Fibroblast of lung (primary cell): Measurements from ENCODE around the gene ENG. TPM values are rescaled to one million over a fixed set of nuclear protein-coding genes. Genes with fewer than 3 reads are reported as not detected.

Experiments used
- DNase-seq, 2 donors: peaks; one replicate each; pipeline versions ENCODE4 v3.0.0 to v3.0.0-alpha.2; 2010; ENCODE audit warnings: low read depth in 2 of 2
- H2AFZ ChIP-seq: 2 replicates; pipeline ENCODE4 v1.5.1; 2012; ENCODE audit warnings: low read length, control low read depth, inconsistent platforms
- H3K27ac ChIP-seq: 2 replicates; pipeline ENCODE4 v1.5.1; 2011; ENCODE audit warnings: low read length, control low read depth; ENCODE audit not compliant: insufficient read depth
- H3K27me3 ChIP-seq: 2 replicates; pipeline ENCODE4 v1.5.1; 2011; ENCODE audit warnings: mild to moderate bottlenecking, low read length; ENCODE audit not compliant: control insufficient read depth, insufficient read depth
- H3K36me3 ChIP-seq: 2 replicates; pipeline ENCODE4 v1.5.1; 2011; ENCODE audit warnings: low read length; ENCODE audit not compliant: control insufficient read depth, insufficient read depth
- H3K4me1 ChIP-seq: 2 replicates; pipeline ENCODE4 v1.5.1; 2011; ENCODE audit warnings: low read length; ENCODE audit not compliant: control insufficient read depth, insufficient read depth; ENCODE audit errors: extremely low read depth
- H3K4me2 ChIP-seq: 2 replicates; pipeline ENCODE4 v1.5.1; 2011; ENCODE audit warnings: low read length, control low read depth; ENCODE audit not compliant: insufficient read depth; ENCODE audit errors: extremely low read depth
- H3K4me3 ChIP-seq, 4 experiments: fragments of 200-600 bp in 1 of 4; sonication (generic) in 1 of 4; replicated peaks in 1 of 4; 2 replicates each; pipeline ENCODE4 v1.5.1; 2011 to 2016; ENCODE audit warnings: low read length in 4 of 4, low read depth in 3 of 4, mild to moderate bottlenecking in 3 of 4, control low read depth in 2 of 4, inconsistent platforms in 1 of 4, mixed read lengths in 1 of 4; ENCODE audit not compliant: insufficient read depth in 1 of 4; ENCODE audit errors: control extremely low read depth in 1 of 4
- H3K79me2 ChIP-seq: 2 replicates; pipeline ENCODE4 v1.5.1; 2012; ENCODE audit warnings: mild to moderate bottlenecking, low read length, inconsistent platforms; ENCODE audit not compliant: control insufficient read depth, insufficient read depth
- H3K9ac ChIP-seq: 2 replicates; pipeline ENCODE4 v1.5.1; 2011; ENCODE audit warnings: mild to moderate bottlenecking, low read length, control low read depth; ENCODE audit not compliant: insufficient read depth
- H3K9me3 ChIP-seq: 2 replicates; pipeline ENCODE4 v1.5.1; 2012; ENCODE audit warnings: low read depth, low read length; ENCODE audit not compliant: control insufficient read depth, insufficient read depth
- H4K20me1 ChIP-seq: 2 replicates; pipeline ENCODE4 v1.5.1; 2011; ENCODE audit warnings: low read length; ENCODE audit not compliant: control insufficient read depth, insufficient read depth; ENCODE audit errors: extremely low read depth
- EZH2 ChIP-seq: IDR thresholded peaks from 2 replicates; pipeline ENCODE4 v1.5.1; 2012; ENCODE audit warnings: low read length, control low read depth, mild to moderate bottlenecking; ENCODE audit errors: missing control alignments
- polyA plus RNA-seq, 2 donors: library from polyadenylated mRNA; depleted of rRNA in 1 of 2; stranded (reverse) in 1 of 2; unstranded in 1 of 2; fragments of >200 nt; gene quantifications; 2 replicates each; pipeline ENCODE4 v1.2.1, GENCODE V29; 2011 to 2012; ENCODE audit warnings: missing spikeins in 1 of 2
- total RNA-seq: library from RNA; depleted of rRNA; stranded (reverse); fragments of >200 nt; gene quantifications from 2 replicates; pipeline ENCODE4 v1.2.1, GENCODE V29; 2014
- TF ChIP-seq, protein P1 (sequence below), 2 donors: IDR thresholded peaks in 1 of 2; conservative IDR thresholded peaks in 1 of 2; 1 replicate in 1 of 2; 2 replicates in 1 of 2; pipeline ENCODE4 v1.5.1; 2011 to 2012; ENCODE audit warnings: low read length in 2 of 2, control low read depth in 1 of 2, inconsistent platforms in 1 of 2, low read depth in 1 of 2, mild to moderate bottlenecking in 1 of 2

The ENG gene
- total and polyA plus RNA-seq, 2 donors (not counting 1 experiment from before 2014, with no cell fraction given) = 30.4 to 59.0 TPM

- Histone ChIP-seq H3K9ac (no peak overlapping the region), H3K27me3 (no peaks in the 10 kb centered on the region), H3K36me3 (no peaks in the 10 kb centered on the region), H3K4me1 (peaks cover 9% of the 10 kb centered on the region), H4K20me1 (no peaks in the 10 kb centered on the region), H3K9me3 (no peaks in the 10 kb centered on the region), H2AFZ (no peak overlapping the region), H3K4me3 (no peak overlapping the region), H3K79me2 (no peaks in the 10 kb centered on the region), H3K4me2 (no peak overlapping the region), H3K27ac (no peak overlapping the region)
- no peak for DNase-seq
- TF ChIP-seq EZH2 = no peak
- TF ChIP-seq, protein P1, sequence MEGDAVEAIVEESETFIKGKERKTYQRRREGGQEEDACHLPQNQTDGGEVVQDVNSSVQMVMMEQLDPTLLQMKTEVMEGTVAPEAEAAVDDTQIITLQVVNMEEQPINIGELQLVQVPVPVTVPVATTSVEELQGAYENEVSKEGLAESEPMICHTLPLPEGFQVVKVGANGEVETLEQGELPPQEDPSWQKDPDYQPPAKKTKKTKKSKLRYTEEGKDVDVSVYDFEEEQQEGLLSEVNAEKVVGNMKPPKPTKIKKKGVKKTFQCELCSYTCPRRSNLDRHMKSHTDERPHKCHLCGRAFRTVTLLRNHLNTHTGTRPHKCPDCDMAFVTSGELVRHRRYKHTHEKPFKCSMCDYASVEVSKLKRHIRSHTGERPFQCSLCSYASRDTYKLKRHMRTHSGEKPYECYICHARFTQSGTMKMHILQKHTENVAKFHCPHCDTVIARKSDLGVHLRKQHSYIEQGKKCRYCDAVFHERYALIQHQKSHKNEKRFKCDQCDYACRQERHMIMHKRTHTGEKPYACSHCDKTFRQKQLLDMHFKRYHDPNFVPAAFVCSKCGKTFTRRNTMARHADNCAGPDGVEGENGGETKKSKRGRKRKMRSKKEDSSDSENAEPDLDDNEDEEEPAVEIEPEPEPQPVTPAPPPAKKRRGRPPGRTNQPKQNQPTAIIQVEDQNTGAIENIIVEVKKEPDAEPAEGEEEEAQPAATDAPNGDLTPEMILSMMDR (conservative IDR thresholded peaks at IDR 0.05 in 1 of 2, IDR thresholded peaks at IDR 0.05 in 1 of 2; ENCODE audit: low read depth in 1 of 2, low read length in 2 of 2) = no peak
Measured at GRCh38 chr9:127860779-127861178, 6.3 kb upstream of the ENG start.

GRCh38 chr9:127860260-127860659 lies 5.8 kb upstream of the ENG start:
- no peak overlapping the region for H3K4me2 ChIP-seq
- H3K36me3 ChIP-seq = no peaks in the 10 kb centered on the region
- no peak for TF ChIP-seq EZH2
- TF ChIP-seq, protein P1 (conservative IDR thresholded peaks at IDR 0.05 in 1 of 2, IDR thresholded peaks at IDR 0.05 in 1 of 2; ENCODE audit: low read depth in 1 of 2, low read length in 2 of 2) = no peak
- H3K9ac ChIP-seq = no peak overlapping the region
- no peak for DNase-seq
- H3K27me3 ChIP-seq = no peaks in the 10 kb centered on the region
- no peaks in the 10 kb centered on the region for H3K9me3 ChIP-seq
- H3K27ac ChIP-seq = no peak overlapping the region
- no peak overlapping the region for H2AFZ ChIP-seq
- H3K4me1 ChIP-seq = peaks cover 9% of the 10 kb centered on the region
- no peaks in the 10 kb centered on the region for H4K20me1 ChIP-seq
- no peaks in the 10 kb centered on the region for H3K79me2 ChIP-seq
- no peak overlapping the region for H3K4me3 ChIP-seq

DNA sequence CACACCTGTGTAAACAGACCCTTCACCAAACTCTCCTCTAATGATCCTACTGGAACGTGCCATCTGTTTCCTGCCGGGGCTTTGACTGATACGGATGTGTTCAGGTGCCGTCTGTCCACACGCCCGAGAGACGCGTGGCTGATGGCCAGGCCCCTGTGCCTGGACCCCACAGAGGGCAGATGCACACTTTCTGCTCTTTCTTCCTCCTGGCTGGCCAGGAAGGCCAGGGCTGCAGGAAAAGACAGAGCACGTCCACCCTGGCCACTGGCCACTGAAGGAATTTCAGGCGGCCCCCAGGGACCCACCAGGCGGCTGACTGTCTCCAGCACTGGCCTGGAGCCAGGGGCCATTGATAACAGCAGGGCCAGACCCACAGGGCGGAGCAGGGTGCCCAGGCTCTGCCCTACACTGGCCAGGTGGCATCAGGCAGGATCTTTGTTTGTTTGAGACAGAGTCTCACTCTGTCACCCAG lies 3.6 kb upstream of the ENG start:
- Histone ChIP-seq H3K4me2 (no peak overlapping the region), H3K9ac (no peak overlapping the region), H3K4me3 (no peak overlapping the region), H3K79me2 (peaks cover 14% of the 10 kb centered on the region), H3K4me1 (peaks cover 10% of the 10 kb centered on the region), H4K20me1 (no peaks in the 10 kb centered on the region), H3K27me3 (no peaks in the 10 kb centered on the region), H2AFZ (no peak overlapping the region), H3K9me3 (no peaks in the 10 kb centered on the region), H3K27ac (no peak overlapping the region), H3K36me3 (no peaks in the 10 kb centered on the region)
- TF ChIP-seq, protein P1 (conservative IDR thresholded peaks at IDR 0.05 in 1 of 2, IDR thresholded peaks at IDR 0.05 in 1 of 2; ENCODE audit: low read depth in 1 of 2, low read length in 2 of 2) = no peak
- TF ChIP-seq EZH2 = no peak
- no peak for DNase-seq
